Gastroesophageal sphincter (tissue), 4 donors: Measurements from ENCODE around the gene PLPPR2. TPM values are rescaled to one million over a fixed set of nuclear protein-coding genes. Genes with fewer than 3 reads are reported as not detected.
A peak's percentile ranks its signal among the peaks of the same experiment; 100 is the strongest.

ENCODE experiments used
- ATAC-seq: fragments of 150-250 bp; one replicate; pipeline ENCODE4 v1.9.1; 2016; ENCODE audit warnings: mild to moderate bottlenecking, moderate library complexity
- H3K27ac ChIP-seq, 4 donors: fragments of 200-600 bp; sonication (generic) in 3 of 4; 1 replicate in 3 of 4; 2 replicates in 1 of 4; pipeline ENCODE4 v1.5.1; 2016 to 2019
- H3K27me3 ChIP-seq: fragments of 200-600 bp; sonication (generic); one replicate; pipeline ENCODE4 v1.5.1; 2019
- H3K36me3 ChIP-seq, 2 donors: fragments of 200-600 bp; sonication (generic); one replicate each; pipeline ENCODE4 v1.5.1; 2019; ENCODE audit warnings: control low read depth in 1 of 2
- H3K4me1 ChIP-seq, 3 donors: fragments of 200-600 bp; sonication (generic); 1 replicate in 2 of 3; 2 replicates in 1 of 3; pipeline ENCODE4 v1.5.1; 2016 to 2019; ENCODE audit warnings: control low read depth in 2 of 3
- H3K4me3 ChIP-seq, 2 donors: fragments of 200-600 bp; sonication (generic); one replicate each; pipeline ENCODE4 v1.5.1; 2019; ENCODE audit warnings: mild to moderate bottlenecking in 1 of 2, moderate library complexity in 1 of 2
- H3K9me3 ChIP-seq, 3 donors: fragments of 200-600 bp; sonication (generic); one replicate each; pipeline ENCODE4 v1.5.1; 2017 to 2019; ENCODE audit warnings: control low read depth in 2 of 3
- CTCF ChIP-seq, 4 experiments: fragments of 200-600 bp in 2 of 4; fragments of 450-650 bp in 2 of 4; sonication (generic) in 1 of 4; IDR thresholded peaks; one replicate each; pipeline ENCODE4 v1.5.1; 2017 to 2019; ENCODE audit warnings: antibody characterized with exemption in 4 of 4, mild to moderate bottlenecking in 2 of 4, moderate library complexity in 2 of 4
- EP300 ChIP-seq: sonication (generic); formaldehyde crosslinking; IDR thresholded peaks from one replicate; pipeline ENCODE4 v1.6.1; 2017; ENCODE audit warnings: antibody characterized with exemption, mild to moderate bottlenecking
- POLR2A ChIP-seq, 2 donors: fragments of 450-650 bp; IDR thresholded peaks; one replicate each; pipeline ENCODE4 v1.6.1; 2017; ENCODE audit warnings: antibody characterized with exemption in 2 of 2, mild to moderate bottlenecking in 2 of 2, moderate library complexity in 1 of 2
- POLR2AphosphoS5 ChIP-seq: sonication (generic); formaldehyde crosslinking; IDR thresholded peaks from one replicate; pipeline ENCODE4 v1.6.1; 2017; ENCODE audit warnings: antibody characterized with exemption
- WGBS, 2 donors: methylation state at CpG; one replicate each; pipeline ENCODE4 v1.1.5; 2018; ENCODE audit warnings: low coverage in 1 of 2; 5-methylcytosine and 5-hydroxymethylcytosine counted together
- total RNA-seq, 4 donors: library from RNA; depleted of rRNA; stranded (reverse); fragments of >200 nt; gene quantifications; one replicate each; pipeline ENCODE4 v1.1.0, GENCODE V29; 2016

Gene PLPPR2
- total RNA-seq, 4 donors from 2014 or later, result 20.5 to 57.7 (median 44.9) TPM

GRCh38 chr19:11359421-11359820 is 4.2 kb downstream of the PLPPR2 start:
- peaks cover 0 to 31% (median 10%) of the 10 kb centered on the region in 3 donors for H3K4me1 ChIP-seq
- no peak overlapping the region for H3K27ac ChIP-seq
- no peak for ATAC-seq
- no peak for TF ChIP-seq POLR2AphosphoS5
- no peak for TF ChIP-seq CTCF (IDR thresholded peaks at IDR 0.05)
- TF ChIP-seq EP300, result no peak
- no peak for TF ChIP-seq POLR2A (IDR thresholded peaks at IDR 0.05)
- peaks cover 0 to 72% of the 10 kb centered on the region in 2 donors for H3K36me3 ChIP-seq
- H3K4me3 ChIP-seq, result no peak overlapping the region
- no peaks in the 10 kb centered on the region for H3K9me3 ChIP-seq
- 70 to 100% methylated on average over 1 to 4 of the region's 11 CpGs for WGBS, 2 donors
- no peaks in the 10 kb centered on the region for H3K27me3 ChIP-seq

GRCh38 chr19:11361037-11361770 is 6.0 kb downstream of the PLPPR2 start:
- H3K36me3 ChIP-seq, result peaks cover 0 to 89% of the 10 kb centered on the region in 2 donors
- no CpG with 5 or more reads among the region's 43 CpGs for WGBS, 2 donors
- H3K4me1 ChIP-seq, result peaks cover 0 to 19% (median 5%) of the 10 kb centered on the region in 3 donors
- peak overlapping the region in 1 of 4 donors; percentile 12 for H3K27ac ChIP-seq
- H3K27me3 ChIP-seq, result no peaks in the 10 kb centered on the region
- no peak for TF ChIP-seq POLR2AphosphoS5
- no peak for TF ChIP-seq POLR2A (IDR thresholded peaks at IDR 0.05)
- no peak for TF ChIP-seq EP300
- no peak for TF ChIP-seq CTCF (IDR thresholded peaks at IDR 0.05)
- no peak overlapping the region for H3K4me3 ChIP-seq
- H3K9me3 ChIP-seq, result no peaks in the 10 kb centered on the region
- ATAC-seq, result no peak

- H3K4me1 ChIP-seq, result peaks cover 0 to 10% (median 0%) of the 10 kb centered on the region in 3 donors
- H3K9me3 ChIP-seq, result no peaks in the 10 kb centered on the region
- H3K4me3 ChIP-seq, result no peak overlapping the region
- TF ChIP-seq EP300, result no peak
- no peak for TF ChIP-seq CTCF (IDR thresholded peaks at IDR 0.05)
- TF ChIP-seq POLR2AphosphoS5, result no peak
- no peak for TF ChIP-seq POLR2A (IDR thresholded peaks at IDR 0.05)
- no peak for ATAC-seq
- H3K27me3 ChIP-seq, result no peaks in the 10 kb centered on the region
- peaks cover 0 to 90% of the 10 kb centered on the region in 2 donors for H3K36me3 ChIP-seq
- no peak overlapping the region for H3K27ac ChIP-seq
- 79 to 92% methylated on average over 11 to 15 of the region's 35 CpGs for WGBS, 2 donors
Observed at GRCh38 chr19:11361771-11362731, 6.8 kb downstream of the PLPPR2 start.

- TF ChIP-seq CTCF (IDR thresholded peaks at IDR 0.05) (no peak), POLR2AphosphoS5 (no peak), POLR2A (IDR thresholded peaks at IDR 0.05) (no peak), EP300 (no peak)
- WGBS, 2 donors, result 62% methylated on average over 4 of the region's 10 CpGs; no CpG with 5 or more reads in 1 of the 2 donors
- no peaks in the 10 kb centered on the region for H3K9me3 ChIP-seq
- H3K27ac ChIP-seq, result no peak overlapping the region
- H3K27me3 ChIP-seq, result no peaks in the 10 kb centered on the region
- peaks cover 0 to 88% of the 10 kb centered on the region in 2 donors for H3K36me3 ChIP-seq
- peaks cover 0 to 5% (median 0%) of the 10 kb centered on the region in 3 donors for H3K4me1 ChIP-seq
- no peak overlapping the region for H3K4me3 ChIP-seq
- ATAC-seq, result no peak
Observed at GRCh38 chr19:11363881-11364280, 8.6 kb downstream of the PLPPR2 start.
